CD4-positive, alpha-beta T cell treated with Interleukin-10 for 1 hour (primary cell): ENCODE results near the gene BDH1.

Source experiments
- DNase-seq: peaks from one replicate; pipeline ENCODE4 v3.0.0-alpha.2; 2020

Gene BDH1

GRCh38 chr3:197547306-197548011, 8.3 kb downstream of the BDH1 start:
- no peak for DNase-seq

- no peak for DNase-seq
Measured at GRCh38 chr3:197546307-197547085, 9.3 kb downstream of the BDH1 start.

GRCh38 chr3:197545571-197545970, 10.2 kb downstream of the BDH1 start:
- no peak for DNase-seq

GRCh38 chr3:197545101-197545500, 10.7 kb downstream of the BDH1 start:
- DNase-seq, result no peak

GRCh38 chr3:197542741-197543454, 12.9 kb downstream of the BDH1 start:
- DNase-seq, result no peak

- DNase-seq, result no peak
Measured at GRCh38 chr3:197541756-197542539, 13.8 kb downstream of the BDH1 start.

- no peak for DNase-seq
Measured at GRCh38 chr3:197540961-197541377, 14.8 kb downstream of the BDH1 start.

- no peak for DNase-seq
Measured at GRCh38 chr3:197539651-197540051, 16.1 kb downstream of the BDH1 start.

- no peak for DNase-seq
Measured at GRCh38 chr3:197533927-197534725, 21.6 kb downstream of the BDH1 start.

GRCh38 chr3:197533396-197533795, 22.4 kb downstream of the BDH1 start:
- DNase-seq, result no peak

GRCh38 chr3:197532388-197532787, 23.4 kb downstream of the BDH1 start:
- no peak for DNase-seq

GRCh38 chr3:197528190-197528589, 27.6 kb downstream of the BDH1 start:
- DNase-seq, result no peak

GRCh38 chr3:197527569-197527968, 28.2 kb downstream of the BDH1 start:
- no peak for DNase-seq

- no peak for DNase-seq
Measured at GRCh38 chr3:197525706-197526105, 30.1 kb downstream of the BDH1 start.

- DNase-seq, result no peak
Measured at GRCh38 chr3:197524128-197524527, 31.6 kb downstream of the BDH1 start.

GRCh38 chr3:197523526-197523925, 32.2 kb downstream of the BDH1 start:
- DNase-seq, result no peak

GRCh38 chr3:197522881-197523441, 32.8 kb downstream of the BDH1 start:
- no peak for DNase-seq

GRCh38 chr3:197522183-197522715, 33.5 kb downstream of the BDH1 start:
- DNase-seq, result no peak

- DNase-seq, result no peak
Measured at GRCh38 chr3:197521277-197522182, 34.2 kb downstream of the BDH1 start.
